CD4-positive, alpha-beta T cell treated with Interferon gamma for 1 hour (primary cell): ENCODE measurements around the gene SLC35D1.
A peak's percentile ranks its signal among the peaks of the same experiment; 100 is the strongest.
"Not testable (repeated sequence)": the region's sequence is repeated elsewhere in the genome, so short reads cannot be mapped to it uniquely, and the experiment has no call there.

Source experiments
- DNase-seq: peaks from one replicate; pipeline ENCODE4 v3.0.0-alpha.2; 2020

SLC35D1 gene

DNA sequence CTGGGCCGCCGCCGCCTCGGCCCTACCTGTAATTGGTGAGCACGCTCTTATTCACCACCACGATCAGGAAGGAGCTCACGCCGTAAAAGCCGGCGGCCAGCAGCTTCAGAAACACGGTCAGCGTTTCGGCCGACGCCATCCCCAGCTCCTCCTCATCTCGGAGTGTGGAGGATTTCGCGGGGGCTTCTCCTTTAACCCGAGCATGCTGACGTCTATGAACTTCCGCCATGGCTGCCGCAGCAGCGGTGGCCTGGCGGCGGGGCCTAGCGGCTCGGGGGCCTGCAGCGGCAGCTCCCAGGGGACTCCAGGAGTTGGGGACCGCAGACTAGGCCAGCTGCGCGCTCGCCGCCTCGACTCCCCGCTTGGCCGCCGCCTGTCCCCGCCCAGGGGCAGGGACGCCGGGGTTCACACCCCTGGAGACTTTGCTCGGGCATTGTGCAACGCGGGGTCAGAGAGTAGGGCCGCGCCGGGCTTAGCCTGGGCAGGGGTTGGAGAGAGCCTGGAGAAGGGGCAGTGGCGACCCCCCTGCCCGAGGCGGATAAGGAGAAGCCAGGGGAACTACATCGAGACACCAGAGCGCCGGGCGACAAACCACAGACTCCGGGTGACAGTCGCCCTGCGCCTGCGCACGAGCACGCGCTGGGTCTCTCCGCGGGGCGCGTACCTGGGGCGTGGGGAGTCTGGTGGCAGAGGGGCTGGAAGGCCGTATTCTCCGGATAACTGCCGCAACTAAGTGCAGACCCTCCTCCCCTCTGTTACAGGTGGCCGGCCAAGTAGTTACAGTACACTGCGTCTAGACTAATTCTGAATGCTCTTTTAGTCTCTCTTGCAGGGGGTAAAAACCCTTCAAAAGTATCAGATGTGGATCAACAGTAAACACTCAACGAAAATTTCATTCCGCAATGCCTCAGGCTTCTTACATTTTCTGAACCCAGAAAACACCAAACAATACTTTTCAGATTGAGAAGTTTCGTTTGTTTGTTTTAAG lies at the start of gene SLC35D1:
Gene SLC35D1 (minus strand): TSS at position 364 of the 988 bp plus-strand sequence. CDS start 135 bp downstream, at position 229.
- DNase-seq = peak; percentile 82

DNA sequence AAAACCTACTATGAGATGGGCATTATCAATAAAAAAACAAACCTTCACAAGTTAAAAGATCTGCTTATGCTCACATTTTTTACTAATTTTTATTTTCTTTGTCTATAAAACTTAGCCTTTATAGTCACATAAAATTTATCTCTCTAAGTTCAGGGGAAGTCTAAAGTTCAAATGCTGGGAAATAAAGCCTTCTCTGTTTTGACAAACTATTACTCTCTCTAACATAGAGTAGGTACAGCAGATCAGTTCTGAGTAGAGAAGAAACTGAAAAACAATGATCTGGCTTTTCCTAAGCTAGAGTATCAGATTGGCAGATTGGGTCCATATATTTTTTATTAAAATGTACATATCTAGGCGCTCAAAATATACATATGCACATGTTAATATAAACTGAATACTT lies 49.6 kb upstream of the SLC35D1 start:
- no peak for DNase-seq

GRCh38 chr1:67100833-67101232 lies 46.9 kb upstream of the SLC35D1 start:
- no peak for DNase-seq

DNA sequence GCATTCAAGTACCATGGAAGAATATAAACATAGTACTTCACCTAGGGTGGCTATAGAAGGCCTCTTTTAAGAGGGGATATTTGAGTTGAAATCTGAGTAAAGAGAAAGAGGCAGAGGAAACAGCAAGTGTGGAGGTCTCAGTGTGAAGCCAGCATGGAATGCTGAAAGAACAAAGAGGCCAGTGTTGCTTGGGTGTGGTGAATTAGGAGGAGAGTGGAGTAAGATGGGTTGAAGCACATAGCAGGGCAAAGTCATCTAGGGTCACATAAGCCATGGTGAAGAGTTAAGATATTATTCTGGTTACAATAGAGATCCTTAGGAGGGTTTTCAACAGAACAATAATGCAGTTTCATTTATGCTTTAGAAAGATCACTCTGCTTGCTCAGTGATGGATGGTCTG lies 43.4 kb upstream of the SLC35D1 start:
- DNase-seq = no peak

DNA sequence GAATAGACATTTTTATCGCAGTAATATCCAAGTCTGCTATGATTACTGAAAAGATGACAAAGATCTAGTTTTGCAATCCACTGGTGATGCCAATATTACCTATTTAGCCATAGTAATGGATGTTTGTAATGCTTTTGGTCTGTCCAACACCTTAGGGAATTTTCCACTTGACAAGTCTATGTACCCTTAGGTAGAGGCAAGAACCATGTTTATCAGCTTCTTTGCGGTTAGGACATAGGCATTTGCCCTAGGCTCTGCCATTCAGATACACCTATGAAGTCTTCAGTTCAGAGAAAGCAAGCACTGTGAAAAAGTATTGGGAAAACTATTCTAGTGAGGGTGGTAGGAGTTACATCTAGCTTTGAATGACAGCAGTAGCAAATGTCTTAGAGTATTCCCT lies 40.2 kb upstream of the SLC35D1 start:
- DNase-seq = no peak

GRCh38 chr1:67089685-67090208 lies 35.8 kb upstream of the SLC35D1 start:
- no peak for DNase-seq

DNA sequence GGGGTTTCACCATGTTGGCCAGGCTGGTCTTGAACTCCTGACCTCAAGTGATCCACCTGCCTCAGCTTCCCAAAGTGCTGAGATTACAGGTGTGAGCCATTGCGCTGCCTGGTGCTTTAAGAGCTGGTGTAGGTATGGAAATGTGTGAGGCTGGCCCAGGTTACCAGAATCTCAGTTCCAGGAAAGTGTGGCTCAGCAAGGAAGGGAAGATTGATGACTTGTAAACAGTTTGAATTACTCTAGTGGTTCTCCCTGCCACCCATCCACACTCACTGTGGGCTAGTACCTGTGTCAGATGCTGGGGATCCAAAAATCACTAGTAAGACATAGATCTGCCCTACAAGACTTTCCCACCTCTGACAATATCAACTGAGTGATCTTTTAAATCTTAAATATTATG lies 34.5 kb upstream of the SLC35D1 start:
- no peak for DNase-seq

GRCh38 chr1:67085326-67085725 lies 31.4 kb upstream of the SLC35D1 start:
- no peak for DNase-seq

DNA sequence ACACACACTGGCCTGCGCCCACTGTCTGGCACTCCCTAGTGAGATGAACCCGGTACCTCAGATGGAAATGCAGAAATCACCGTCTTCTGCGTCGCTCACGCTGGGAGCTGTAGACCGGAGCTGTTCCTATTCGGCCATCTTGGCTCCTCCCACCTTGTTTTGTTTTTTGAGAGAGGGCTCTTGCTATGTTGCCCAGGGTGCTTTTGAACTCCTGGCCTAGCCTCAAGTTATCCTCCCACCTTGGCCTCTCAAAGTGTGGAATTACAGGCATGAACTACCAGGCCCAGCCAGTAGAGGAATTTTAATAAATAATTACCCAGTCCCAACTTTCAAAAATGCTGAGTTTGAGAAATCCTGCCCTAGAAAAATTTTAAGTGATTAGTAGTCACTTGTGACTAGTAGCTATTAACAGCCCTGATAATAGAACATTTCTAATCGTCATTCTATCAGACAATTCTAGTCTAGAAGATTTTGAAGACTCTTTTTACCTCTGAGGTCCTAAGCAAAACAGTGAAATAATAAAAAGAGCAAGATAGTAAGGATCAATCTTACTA lies 30.9 kb upstream of the SLC35D1 start:
- DNase-seq = no peak

- DNase-seq = no peak
These were observed 24.3 kb upstream of the SLC35D1 start for GRCh38 chr1:67078291-67078690.

DNA sequence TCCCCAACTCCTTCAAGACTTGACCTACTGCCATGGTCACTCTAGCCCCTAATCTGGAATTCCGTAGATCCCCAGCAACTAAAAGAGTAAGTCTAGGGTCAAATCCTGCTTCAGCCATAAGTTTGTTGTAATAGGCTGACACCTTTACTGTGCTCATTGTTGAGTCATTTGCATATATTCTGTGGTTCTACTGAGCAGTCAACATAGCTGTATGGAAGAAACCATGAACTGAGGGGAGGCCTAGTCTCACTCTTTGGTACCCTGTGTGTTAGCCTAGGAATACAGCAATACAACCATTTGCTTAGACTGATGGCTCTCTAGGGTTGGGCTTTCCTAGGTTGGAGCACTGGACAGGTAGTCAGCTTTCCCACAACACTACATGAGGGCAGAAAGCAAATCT lies 23.6 kb upstream of the SLC35D1 start:
- DNase-seq = no peak

DNA sequence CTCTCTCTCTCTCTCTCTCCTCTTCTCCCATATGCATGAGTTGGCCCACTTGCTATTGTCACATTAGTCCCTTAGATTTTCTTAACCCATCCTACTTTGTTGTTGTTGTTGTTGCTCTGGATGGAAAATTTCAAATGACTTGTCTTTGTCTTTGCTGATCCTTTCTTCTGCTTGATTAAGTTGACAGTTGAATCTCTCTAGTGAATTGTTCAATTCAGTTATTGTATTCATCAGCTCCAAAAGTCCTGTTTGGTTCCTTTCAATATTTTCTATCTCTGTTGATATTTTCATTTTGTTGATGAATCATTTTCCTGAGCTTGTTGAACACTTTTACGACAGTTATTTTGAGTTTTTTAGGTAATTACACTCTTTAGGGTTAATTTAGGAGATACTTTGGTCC lies 18.8 kb upstream of the SLC35D1 start:
- no peak for DNase-seq

DNA sequence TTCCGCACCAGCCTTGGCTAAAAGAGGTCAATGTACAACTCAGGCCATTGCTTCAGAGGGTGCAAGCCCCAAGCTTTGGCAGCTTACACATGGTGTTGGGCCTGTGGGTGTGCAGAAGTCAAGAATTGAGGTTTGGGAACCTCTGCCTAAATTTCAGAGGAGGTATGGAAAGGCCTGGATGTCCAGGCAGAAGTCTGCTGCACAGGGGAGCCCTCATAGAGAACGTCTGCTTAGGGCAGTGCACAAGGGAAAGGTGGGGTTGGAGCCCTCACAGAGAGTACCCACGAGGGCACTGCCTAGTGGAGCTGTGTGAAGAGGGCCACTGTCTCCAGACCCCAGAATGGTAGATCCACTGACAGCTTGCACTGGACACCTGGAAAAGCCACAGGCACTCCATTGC lies 13.7 kb upstream of the SLC35D1 start:
- DNase-seq = not testable (repeated sequence)

DNA sequence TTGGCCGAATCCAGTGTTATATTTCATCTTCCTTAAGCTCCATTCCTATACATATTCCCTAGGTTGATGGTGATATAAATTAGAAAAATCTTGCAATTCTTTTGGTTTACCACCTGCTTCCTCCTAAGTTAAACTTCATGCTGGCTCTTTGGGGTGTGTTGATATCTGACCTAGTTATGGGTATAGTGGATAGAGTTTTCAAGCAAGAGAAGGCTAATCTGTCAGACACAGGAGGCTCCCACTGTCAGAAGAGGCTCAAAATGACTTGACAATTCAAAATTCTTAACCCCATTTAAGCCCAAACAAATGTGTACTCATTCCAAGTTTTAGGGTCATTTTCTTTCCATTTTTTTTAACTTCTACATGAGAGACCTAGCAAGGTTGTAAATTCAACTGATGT lies 8.5 kb upstream of the SLC35D1 start:
- no peak for DNase-seq

DNA sequence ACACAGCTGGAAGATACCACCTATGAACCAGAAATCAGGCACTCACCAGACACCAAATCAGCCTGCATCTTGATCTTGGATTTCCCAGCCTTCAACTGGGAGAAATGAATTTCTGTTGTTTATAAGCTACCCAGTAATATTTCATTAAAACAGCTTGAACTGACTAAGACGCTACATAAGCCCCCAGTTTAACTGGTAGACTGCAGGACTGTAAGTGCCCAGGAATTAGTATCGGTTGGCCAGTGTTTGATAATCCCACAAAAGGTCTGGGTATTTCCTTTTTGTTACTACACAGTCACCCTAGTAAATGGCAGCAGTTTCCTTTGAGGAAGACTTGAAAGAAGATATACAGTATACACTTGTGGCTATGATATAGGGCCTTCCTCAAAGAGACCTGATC lies 7.3 kb upstream of the SLC35D1 start:
- DNase-seq = no peak

- no peak for DNase-seq
These were observed 6.9 kb upstream of the SLC35D1 start for GRCh38 chr1:67060811-67061218.

GRCh38 chr1:67059346-67059745 lies 5.4 kb upstream of the SLC35D1 start:
- DNase-seq = no peak

DNA sequence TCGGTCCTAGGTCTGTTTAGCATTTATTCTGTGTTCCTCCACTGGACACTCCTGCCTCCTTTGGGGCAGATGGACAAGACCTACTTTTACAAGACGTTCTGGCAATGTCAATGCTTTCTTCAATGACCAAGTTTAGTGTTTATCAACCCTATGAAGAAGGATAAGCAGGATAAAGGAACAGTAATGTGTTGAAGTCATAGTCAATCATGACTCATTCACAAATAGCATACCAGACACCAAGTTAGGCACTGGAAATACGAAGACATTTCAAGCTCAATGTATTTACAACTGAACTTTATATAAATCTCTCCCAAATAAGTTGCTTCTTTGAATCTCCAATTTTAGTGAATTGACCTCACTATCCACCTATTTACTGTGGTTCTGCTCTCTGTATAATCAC lies 4.8 kb upstream of the SLC35D1 start:
- no peak for DNase-seq

DNA sequence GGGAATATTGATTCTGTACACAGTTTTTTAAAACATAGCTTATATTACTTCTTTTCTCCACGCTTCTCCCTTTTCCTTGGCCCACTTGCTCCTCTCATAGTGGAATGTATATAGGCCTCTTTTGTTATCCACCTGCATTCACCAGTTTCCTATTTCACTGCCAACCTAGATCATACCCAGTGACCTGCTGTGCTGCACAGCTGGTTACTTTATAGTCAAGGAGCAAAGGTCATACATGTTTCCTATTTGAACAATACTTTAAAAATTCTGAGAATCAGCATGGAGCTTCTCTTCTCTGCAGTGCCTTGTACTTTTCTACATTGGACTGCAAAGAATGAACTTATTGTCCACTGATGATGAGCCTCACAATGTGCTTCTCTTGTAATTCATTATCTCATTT lies 4.3 kb upstream of the SLC35D1 start:
- no peak for DNase-seq

DNA sequence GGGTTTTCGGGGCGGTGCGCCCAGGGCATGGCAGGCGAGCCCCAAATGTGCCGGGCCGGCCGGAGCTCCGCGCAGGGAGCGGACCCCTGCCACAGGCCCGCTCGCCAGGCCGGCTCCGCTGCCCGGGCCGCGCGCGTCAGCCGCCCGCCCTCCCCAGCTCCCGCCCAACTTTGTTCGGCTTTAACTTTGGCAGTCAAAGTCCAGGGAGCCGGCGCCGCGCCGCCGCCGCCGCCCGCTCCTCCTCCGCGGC lies 488 bp downstream of the SLC35D1 start:
- DNase-seq = peak; percentile 11

DNA sequence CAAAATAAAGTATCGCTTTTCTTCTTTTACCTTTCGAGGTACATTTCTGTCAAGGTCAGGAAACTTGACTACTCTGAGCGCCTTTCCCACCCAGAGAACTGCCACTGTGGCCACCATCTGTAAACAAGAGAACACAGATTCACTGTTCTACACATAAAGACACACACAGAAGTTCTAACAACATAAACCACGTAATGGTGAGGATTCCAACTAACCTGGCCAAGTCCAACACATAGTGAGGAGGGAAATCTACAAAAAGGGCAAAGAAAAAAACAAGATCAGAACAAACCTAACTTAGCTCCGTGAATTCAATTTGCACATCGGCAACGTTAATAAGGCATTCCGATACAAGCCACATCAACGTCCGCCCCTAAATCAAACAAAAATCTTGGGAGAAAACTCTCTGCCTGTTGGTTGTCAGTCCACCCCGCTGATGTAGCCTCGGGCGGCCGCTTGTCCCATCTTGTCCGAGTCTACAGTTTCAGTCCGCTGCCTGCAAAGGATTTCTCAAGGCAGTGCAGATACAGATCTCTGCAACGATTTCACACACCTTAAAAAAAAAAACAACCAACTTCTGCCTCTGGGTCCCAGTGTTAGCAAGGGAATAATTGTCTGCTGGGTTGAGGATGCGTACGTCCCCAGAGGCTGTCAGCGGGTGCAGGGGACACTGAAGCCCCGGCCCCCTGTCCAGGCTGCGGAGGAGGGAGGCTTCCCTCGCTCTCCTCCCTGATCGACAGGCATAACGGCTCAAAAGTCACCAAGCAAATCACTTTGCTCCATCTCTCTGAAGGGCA lies 1.0 kb downstream of the SLC35D1 start:
- peak; percentile 2 for DNase-seq

GRCh38 chr1:67051196-67051595 lies 2.8 kb downstream of the SLC35D1 start:
- DNase-seq = no peak

- no peak for DNase-seq
These were observed 9.2 kb downstream of the SLC35D1 start for GRCh38 chr1:67044631-67045270.
